ENCODE measurements around the gene NUDT14.

DNA sequence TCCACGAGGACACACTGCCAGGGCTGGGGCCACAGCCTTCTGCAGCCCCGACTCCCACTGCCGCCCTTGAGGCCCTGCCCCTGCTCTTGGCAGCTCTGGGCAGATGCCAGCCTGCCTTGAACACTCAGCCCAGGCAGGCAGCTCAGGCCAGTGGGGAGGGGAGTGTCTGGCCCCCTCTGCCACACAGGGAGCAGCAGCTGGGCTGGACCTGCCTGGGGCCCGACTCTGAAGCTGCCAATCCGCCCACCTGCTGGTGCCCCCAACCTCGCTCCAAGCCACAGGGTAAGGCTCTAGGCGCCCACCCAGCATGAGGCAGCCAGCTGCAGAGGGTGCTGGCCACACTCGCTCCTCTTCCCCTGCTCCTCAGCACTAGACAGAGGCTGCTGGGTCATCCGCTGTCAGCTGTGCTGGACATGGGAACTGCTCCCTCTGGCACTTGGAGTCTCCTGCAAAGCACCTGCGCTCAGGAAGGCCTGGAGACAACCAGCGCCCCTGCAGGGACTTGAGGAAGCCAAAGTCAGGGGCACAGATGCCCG, 24.6 kb upstream of the NUDT14 start:
- TF ChIP-seq SIN3A (IDR thresholded peaks at IDR 0.05; ENCODE audit: borderline replicate concordance, insufficient read depth, low read length) (no peak), POLR2AphosphoS5 (IDR thresholded peaks at IDR 0.05; ENCODE audit: low read depth, low read length) (no peak)

Data from PFSK-1 (cell line).